Activated B cell treated with CpG ODN at 0.5 μM for 24 hours (primary cell): Measurements from ENCODE around the gene TUBGCP4. TPM values are rescaled to one million over a fixed set of nuclear protein-coding genes. Genes with fewer than 3 reads are reported as not detected.

ENCODE experiments used
- ATAC-seq: fragments of 200-7000 bp; cut with Tn5 transposase; one replicate; pipeline ENCODE4 v1.10.0; 2021; ENCODE audit warnings: low read depth, mild to moderate bottlenecking, moderate library complexity
- CTCF ChIA-PET: fragments of 350-600 bp; sonication (Branson Sonifier 250); formaldehyde crosslinking; loops from one replicate; lab custom pipeline; 2021; ENCODE audit warnings: antibody characterized with exemption; lab: Charles Lee
- POLR2A ChIA-PET: fragments of 350-600 bp; sonication (Branson Sonifier 250); formaldehyde crosslinking; loops from one replicate; lab custom pipeline; 2021; ENCODE audit warnings: antibody characterized with exemption; lab: Charles Lee
- DNase-seq: peaks from one replicate; pipeline ENCODE4 v3.0.0; 2022
- H3K27ac Mint-ChIP-seq: one replicate; pipeline ENCODE4 v1.8.0; 2020; ENCODE audit warnings: mixed read lengths
- H3K27me3 Mint-ChIP-seq: one replicate; pipeline ENCODE4 v1.8.0; 2021; ENCODE audit warnings: mixed read lengths
- H3K36me3 Mint-ChIP-seq: one replicate; pipeline ENCODE4 v1.8.0; 2021; ENCODE audit warnings: low read depth, mixed read lengths
- H3K4me1 Mint-ChIP-seq: one replicate; pipeline ENCODE4 v1.8.0; 2021; ENCODE audit warnings: mixed read lengths
- H3K4me3 Mint-ChIP-seq: one replicate; pipeline ENCODE4 v1.8.0; 2020; ENCODE audit warnings: mild to moderate bottlenecking, mixed read lengths
- H3K9me3 Mint-ChIP-seq: one replicate; pipeline ENCODE4 v1.8.0; 2020; ENCODE audit warnings: mixed read lengths
- intact Hi-C: fragments of 100-400 bp; cut with micrococcal nuclease; formaldehyde crosslinking; loops from one replicate; pipeline ENCODE4 v1.15.1; 2024
- total RNA-seq: library from RNA; stranded (reverse); gene quantifications from 2 replicates; pipeline ENCODE4 v1.2.3, GENCODE V29; 2022
- TF ChIP-seq, protein P1 (sequence below): fragments of 200-600 bp; IDR thresholded peaks from one replicate; pipeline ENCODE4 v1.8.0; 2022; ENCODE audit warnings: antibody characterized with exemption, mild to moderate bottlenecking

TUBGCP4 gene
- total RNA-seq, 1 donor from 2014 or later = 31.2 TPM

DNA sequence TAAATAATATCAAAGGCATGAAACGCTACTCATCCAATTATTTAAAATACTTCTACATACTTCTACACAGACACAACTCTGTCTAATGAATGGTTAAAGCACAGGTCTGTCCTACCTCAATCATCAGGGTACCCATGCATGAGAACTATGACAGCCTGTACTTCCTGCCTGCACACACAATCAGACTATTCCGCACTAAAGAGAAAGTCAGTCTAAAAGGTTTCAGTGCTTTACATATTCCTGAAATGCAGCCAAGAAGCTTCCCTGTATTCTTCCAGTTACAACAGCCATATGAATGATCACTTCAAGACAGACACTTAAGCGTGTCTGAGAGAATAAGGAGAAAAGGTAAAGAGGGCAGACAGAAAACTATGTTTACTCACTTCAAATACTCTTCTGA, 58.8 kb downstream of the TUBGCP4 start:
- intact Hi-C loops = no loop called here
- DNase-seq (no peak), ATAC-seq (no peak)
- TF ChIP-seq, protein P1, sequence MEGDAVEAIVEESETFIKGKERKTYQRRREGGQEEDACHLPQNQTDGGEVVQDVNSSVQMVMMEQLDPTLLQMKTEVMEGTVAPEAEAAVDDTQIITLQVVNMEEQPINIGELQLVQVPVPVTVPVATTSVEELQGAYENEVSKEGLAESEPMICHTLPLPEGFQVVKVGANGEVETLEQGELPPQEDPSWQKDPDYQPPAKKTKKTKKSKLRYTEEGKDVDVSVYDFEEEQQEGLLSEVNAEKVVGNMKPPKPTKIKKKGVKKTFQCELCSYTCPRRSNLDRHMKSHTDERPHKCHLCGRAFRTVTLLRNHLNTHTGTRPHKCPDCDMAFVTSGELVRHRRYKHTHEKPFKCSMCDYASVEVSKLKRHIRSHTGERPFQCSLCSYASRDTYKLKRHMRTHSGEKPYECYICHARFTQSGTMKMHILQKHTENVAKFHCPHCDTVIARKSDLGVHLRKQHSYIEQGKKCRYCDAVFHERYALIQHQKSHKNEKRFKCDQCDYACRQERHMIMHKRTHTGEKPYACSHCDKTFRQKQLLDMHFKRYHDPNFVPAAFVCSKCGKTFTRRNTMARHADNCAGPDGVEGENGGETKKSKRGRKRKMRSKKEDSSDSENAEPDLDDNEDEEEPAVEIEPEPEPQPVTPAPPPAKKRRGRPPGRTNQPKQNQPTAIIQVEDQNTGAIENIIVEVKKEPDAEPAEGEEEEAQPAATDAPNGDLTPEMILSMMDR = no peak
- ChIA-PET POLR2A (no interaction called here), CTCF (no interaction called here)
- H3K36me3 Mint-ChIP-seq = peaks cover 77% of the 10 kb centered on the region
- no peak overlapping the region for H3K27ac Mint-ChIP-seq
- H3K4me3 Mint-ChIP-seq = no peak overlapping the region
- peaks cover 3% of the 10 kb centered on the region for H3K4me1 Mint-ChIP-seq
- H3K9me3 Mint-ChIP-seq = no peaks in the 10 kb centered on the region
- no peaks in the 10 kb centered on the region for H3K27me3 Mint-ChIP-seq

DNA sequence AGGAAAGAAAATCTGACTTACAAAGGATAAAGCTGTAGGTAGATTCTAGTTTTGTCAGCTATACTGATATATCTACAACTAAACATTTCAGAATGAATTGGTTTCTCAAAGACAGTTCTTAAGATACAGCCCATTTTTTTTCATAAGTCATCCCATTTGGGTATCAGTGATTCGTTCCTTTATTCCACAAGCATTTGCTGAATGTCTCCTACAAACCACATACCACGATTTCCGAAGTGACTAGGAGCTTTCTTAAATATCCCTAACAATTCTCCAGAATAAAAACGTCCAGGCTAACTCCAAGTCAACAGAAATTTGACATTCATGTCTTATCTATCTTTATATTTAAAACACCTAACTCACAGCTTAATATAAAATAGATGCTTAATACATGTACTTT, 62.3 kb downstream of the TUBGCP4 start:
- POLR2A ChIA-PET = no interaction called here
- no peaks in the 10 kb centered on the region for H3K9me3 Mint-ChIP-seq

DNA sequence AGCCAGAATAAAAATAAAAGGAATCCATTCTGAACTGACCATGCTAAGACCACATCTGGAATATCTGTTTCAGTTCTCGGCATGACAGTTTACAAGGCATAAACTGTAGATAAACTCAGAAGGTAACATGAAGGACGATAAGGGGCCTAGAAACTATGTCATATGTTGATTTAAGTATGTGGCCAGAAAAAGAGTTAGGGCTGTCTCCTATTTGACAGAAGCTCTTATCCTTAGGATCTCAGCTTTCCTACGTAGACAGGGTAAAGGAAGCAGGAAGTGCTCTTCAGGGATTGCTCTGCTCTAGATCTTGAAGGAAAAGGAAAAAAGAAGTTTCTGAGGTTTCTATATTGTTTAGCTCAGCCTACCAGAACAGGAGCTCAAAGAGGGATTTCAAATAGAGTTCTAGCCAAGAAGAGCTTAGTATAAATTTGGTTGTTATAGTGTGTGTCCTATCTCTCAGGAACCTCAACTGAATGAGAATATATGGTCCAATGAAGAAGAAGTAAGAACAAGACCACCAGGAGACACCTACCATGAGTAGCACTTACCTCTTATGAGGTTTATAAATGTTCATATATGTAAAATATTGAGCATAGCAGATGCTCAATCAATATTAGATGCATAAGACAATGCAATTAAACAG, 62.9 kb downstream of the TUBGCP4 start:
- DNase-seq = no peak
- Mint-ChIP-seq H3K27ac (no peak overlapping the region), H3K4me1 (peaks cover 3% of the 10 kb centered on the region), H3K27me3 (no peaks in the 10 kb centered on the region), H3K9me3 (no peaks in the 10 kb centered on the region), H3K36me3 (peaks cover 79% of the 10 kb centered on the region), H3K4me3 (no peak overlapping the region)
- ChIA-PET POLR2A (no interaction called here), CTCF (no interaction called here)
- intact Hi-C loops = no loop called here
- no peak for ATAC-seq
- TF ChIP-seq, protein P1 = no peak

More for the DNA sequence above, 62.3 kb downstream of the TUBGCP4 start:
- H3K27ac Mint-ChIP-seq = no peak overlapping the region
- no peaks in the 10 kb centered on the region for H3K27me3 Mint-ChIP-seq
- no peak for ATAC-seq
- TF ChIP-seq, protein P1 = no peak
- intact Hi-C loops = no loop called here
- peaks cover 3% of the 10 kb centered on the region for H3K4me1 Mint-ChIP-seq
- no peak for DNase-seq
- CTCF ChIA-PET = no interaction called here
- H3K4me3 Mint-ChIP-seq = no peak overlapping the region
- peaks cover 74% of the 10 kb centered on the region for H3K36me3 Mint-ChIP-seq

DNA sequence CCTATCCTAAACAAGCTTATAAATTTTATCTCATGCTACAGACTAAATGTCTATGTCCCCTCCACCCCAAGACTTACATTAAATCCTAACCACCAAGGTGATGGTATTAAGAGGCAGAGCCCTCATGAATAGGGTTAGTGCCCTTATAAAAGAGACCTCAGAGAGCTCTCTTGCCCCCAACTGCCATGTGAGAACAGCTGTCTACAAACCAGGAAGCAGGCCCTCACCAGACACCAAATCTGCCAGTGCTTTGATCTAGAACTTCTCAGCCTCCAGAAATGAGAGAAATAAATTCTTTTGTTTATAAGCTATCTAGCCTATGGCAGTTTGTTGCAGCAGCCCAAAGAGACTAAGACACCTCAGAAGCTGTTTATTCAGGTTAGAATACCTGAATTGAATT, 63.5 kb downstream of the TUBGCP4 start:
- Mint-ChIP-seq H3K36me3 (peaks cover 80% of the 10 kb centered on the region), H3K27ac (no peak overlapping the region), H3K4me1 (peaks cover 3% of the 10 kb centered on the region), H3K27me3 (no peaks in the 10 kb centered on the region), H3K9me3 (no peaks in the 10 kb centered on the region), H3K4me3 (no peak overlapping the region)
- TF ChIP-seq, protein P1 = no peak
- no peak for DNase-seq
- intact Hi-C loops = no loop called here
- POLR2A ChIA-PET = no interaction called here
- ATAC-seq = no peak
- CTCF ChIA-PET = no interaction called here

DNA sequence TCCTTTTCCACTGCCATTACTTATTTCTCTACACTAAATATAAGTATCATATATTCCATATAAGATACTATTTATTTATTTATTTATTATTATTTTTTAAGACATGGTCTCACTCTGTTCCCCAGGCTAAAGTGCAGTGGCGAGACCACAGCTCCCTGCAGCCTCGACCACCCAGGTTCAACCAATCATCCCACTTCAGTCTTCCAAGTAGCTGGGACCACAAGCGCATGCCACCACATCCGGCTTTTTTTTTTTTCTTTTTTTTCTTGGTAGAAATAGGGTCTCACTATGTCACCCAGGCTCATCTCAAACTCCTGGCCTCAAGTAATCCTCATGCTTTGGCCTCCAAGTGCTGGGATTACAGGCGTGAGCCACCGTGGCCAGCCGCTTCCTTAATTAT, 65.5 kb downstream of the TUBGCP4 start:
- Mint-ChIP-seq H3K4me1 (no peaks in the 10 kb centered on the region), H3K36me3 (peaks cover 72% of the 10 kb centered on the region), H3K9me3 (no peaks in the 10 kb centered on the region), H3K4me3 (no peak overlapping the region), H3K27me3 (no peaks in the 10 kb centered on the region), H3K27ac (no peak overlapping the region)
- TF ChIP-seq, protein P1 = no peak
- intact Hi-C loops = no loop called here
- ChIA-PET POLR2A (no interaction called here), CTCF (no interaction called here)
- ATAC-seq (no peak), DNase-seq (no peak)
